GM12878 (cell line): Measurements from ENCODE around the gene RAF1. TPM values are rescaled to one million over a fixed set of nuclear protein-coding genes. Genes with fewer than 3 reads are reported as not detected.
"Not testable (repeated sequence)": the region's sequence is repeated elsewhere in the genome, so short reads cannot be mapped to it uniquely, and the experiment has no call there.

Source experiments
- ATAC-seq: fragments of 200-7000 bp; cut with Tn5 transposase; 3 replicates; pipeline ENCODE4 v1.9.1; 2020; ENCODE audit warnings: mild to moderate bottlenecking, moderate library complexity
- BruUV-seq: library from RNA; stranded (reverse); fragments of 400-500 nt; replicated peaks from 2 replicates; lab custom pipeline; 2021; lab: Mats Ljungman, UMichigan
- CTCF ChIA-PET: fragments of 300-600 bp; sonication (Branson Sonifier 250); formaldehyde crosslinking; extraction: SDS; loops from one replicate; lab custom pipeline; 2021; ENCODE audit warnings: inconsistent platforms; lab: Yijun Ruan, JAX
- POLR2A ChIA-PET: fragments of 350-600 bp; formaldehyde crosslinking; extraction: SDS; loops from one replicate; lab custom pipeline; 2021; ENCODE audit warnings: inconsistent platforms; lab: Charles Lee
- RAD21 ChIA-PET: fragments of 300-600 bp; sonication (Branson Sonifier 250); formaldehyde crosslinking; loops from one replicate; lab custom pipeline; 2023; ENCODE audit warnings: antibody characterized with exemption; ENCODE audit not compliant: unreplicated experiment; lab: Charles Lee
- SMC1A ChIA-PET: fragments of 300-600 bp; sonication (Branson Sonifier 250); formaldehyde crosslinking; loops from one replicate; lab custom pipeline; 2023; ENCODE audit not compliant: unreplicated experiment, uncharacterized antibody; lab: Charles Lee
- DNase-seq: peaks from one replicate; pipeline ENCODE4 v3.0.0-alpha.2; 2011; ENCODE audit warnings: low read depth, low spot score
- FAIRE-seq: peaks from 3 replicates; lab custom pipeline; 2011; peaks lifted over from hg19 to GRCh38; lab: Jason Lieb, UNC
- H2AFZ ChIP-seq: 2 replicates; pipeline ENCODE4 v1.6.0; 2011; ENCODE audit warnings: low read depth, low read length, control low read depth; ENCODE audit not compliant: control insufficient read depth
- H3K27ac ChIP-seq: 2 replicates; pipeline ENCODE4 v1.5.1; 2011; ENCODE audit warnings: control low read depth; ENCODE audit not compliant: control insufficient read depth, insufficient read depth
- H3K27me3 ChIP-seq, 2 experiments: replicated peaks in 1 of 2; 2 replicates each; pipeline versions ENCODE4 v1.6.0 to v1.6.1; 2011; ENCODE audit warnings: low read length in 1 of 2; ENCODE audit not compliant: control insufficient read depth in 2 of 2, insufficient read depth in 2 of 2
- H3K36me3 ChIP-seq, 2 experiments: 2 replicates each; pipeline ENCODE4 v1.5.1; 2011; ENCODE audit warnings: low read length in 1 of 2; ENCODE audit not compliant: control insufficient read depth in 2 of 2, insufficient read depth in 2 of 2
- H3K4me1 ChIP-seq: 2 replicates; pipeline ENCODE4 v1.6.1; 2011; ENCODE audit warnings: mild to moderate bottlenecking, low read length, moderate library complexity, mixed read lengths; ENCODE audit not compliant: control insufficient read depth, insufficient read depth
- H3K4me2 ChIP-seq: 2 replicates; pipeline ENCODE4 v1.6.0; 2011; ENCODE audit warnings: control low read depth; ENCODE audit not compliant: control insufficient read depth, insufficient read depth
- H3K4me3 ChIP-seq: fragments of 200-600 bp; sonication (generic); 2 replicates; pipeline ENCODE4 v1.5.1; 2016
- H3K79me2 ChIP-seq: 2 replicates; pipeline ENCODE4 v1.6.0; 2011; ENCODE audit warnings: low read length; ENCODE audit not compliant: control insufficient read depth, insufficient read depth
- H3K9ac ChIP-seq: 2 replicates; pipeline ENCODE4 v1.8.0; 2011; ENCODE audit warnings: low read length, control low read depth, mixed read lengths; ENCODE audit not compliant: control insufficient read depth, insufficient read depth
- H3K9me3 ChIP-seq: replicated peaks from 3 replicates; pipeline ENCODE4 v1.5.1; 2011; ENCODE audit warnings: mild to moderate bottlenecking, low read length; ENCODE audit not compliant: control insufficient read depth, insufficient read depth
- H4K20me1 ChIP-seq: 2 replicates; pipeline ENCODE4 v1.6.0; 2011; ENCODE audit not compliant: control insufficient read depth, insufficient read depth
- RAD21 ChIP-seq: IDR thresholded peaks from 2 replicates; pipeline ENCODE4 v1.6.1; 2011; ENCODE audit warnings: mild to moderate bottlenecking, low read depth, low read length, moderate library complexity; ENCODE audit not compliant: insufficient read depth
- WGBS: methylation state at CpG from one replicate; pipeline ENCODE4 v1.1.6; 2016; ENCODE audit warnings: low lambda C conversion rate; ENCODE audit not compliant: insufficient replicate concordance, insufficient coverage; ENCODE audit errors: missing lambda C conversion rate; 5-methylcytosine and 5-hydroxymethylcytosine counted together
- in situ Hi-C: fragments of 300-500 bp; cut with MboI; formaldehyde crosslinking; loops from 9 replicates; pipeline ENCODE4 v1.14.3; 2018; ENCODE audit warnings: mixed read lengths
- intact Hi-C: fragments of 100-400 bp; cut with micrococcal nuclease; formaldehyde crosslinking; loops from one replicate; pipeline ENCODE4 v1.14.2; 2022; ENCODE audit not compliant: unreplicated experiment
- polyA plus RNA-seq, 11 experiments: library from polyadenylated mRNA; depleted of rRNA in 4 of 11; unstranded in 6 of 11; stranded (reverse) in 5 of 11; fragments of >200 nt; fragmentation: Nextera tagmentation in 4 of 11; fragmentation: Illumina TruSeq in 1 of 11; extraction: Ambion mirVana in 4 of 11; extraction: Trizol in 1 of 11; gene quantifications; 1 replicate in 1 of 11; 2 replicates in 10 of 11; pipeline versions ENCODE4 v1.2.1 to v1.2.3, GENCODE V29; 2011 to 2016; ENCODE audit warnings: inconsistent platforms in 2 of 11, missing spikeins in 2 of 11, low read depth in 1 of 11
- total RNA-seq, 4 experiments: library from RNA; depleted of rRNA in 3 of 4; stranded (reverse); fragments of >200 nt in 3 of 4; fragmentation: Illumina TruSeq in 1 of 4; extraction: Trizol in 1 of 4; gene quantifications; 2 replicates each; pipeline versions ENCODE4 v1.2.1 to v1.2.3, GENCODE V29; 2013 to 2021
- TF ChIP-seq, protein P1 (sequence below): fragments of 450-650 bp; IDR thresholded peaks from 2 replicates; pipeline ENCODE4 v1.6.1; 2017; ENCODE audit warnings: antibody characterized with exemption, mild to moderate bottlenecking, moderate library complexity

Gene RAF1
- total and polyA plus RNA-seq, 10 of the 15 experiments (the other 5 are each of a cell fraction or from before 2014, with no cell fraction given): 20.4 to 151 (median 77.8) TPM

DNA sequence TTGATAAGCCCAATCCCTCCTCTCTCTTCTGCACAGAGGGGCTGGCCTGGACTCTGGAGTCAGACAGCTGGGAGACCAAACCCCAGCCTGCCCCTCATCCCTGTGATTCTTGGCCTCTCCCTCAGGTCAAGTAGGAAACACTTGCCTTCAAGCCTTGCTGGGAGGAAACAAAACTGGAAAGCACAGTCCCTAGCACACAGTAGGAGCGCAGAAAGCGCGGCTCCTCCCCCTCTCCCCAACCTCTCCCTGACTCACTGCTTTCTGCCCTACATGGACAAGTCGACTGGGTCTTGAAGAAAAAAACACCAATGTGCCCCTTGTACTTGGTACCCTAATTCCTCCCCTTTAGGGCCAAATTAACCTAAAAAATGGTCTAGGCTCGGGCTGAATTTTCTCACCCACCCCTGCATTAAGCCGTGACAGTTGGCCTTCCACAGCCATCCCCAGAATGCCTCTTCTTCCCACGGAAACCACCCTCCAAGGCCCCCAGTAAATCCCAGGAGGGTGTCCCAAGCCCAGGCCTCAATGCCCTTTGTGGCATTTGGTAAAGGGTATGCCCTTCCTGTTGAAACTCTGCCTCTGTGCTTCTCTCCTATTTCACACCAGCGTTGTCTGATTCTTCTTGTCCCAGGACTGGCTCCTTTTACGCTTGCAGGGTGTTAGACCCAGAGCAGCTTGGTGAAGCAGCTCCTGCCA lies 11.3 kb upstream of the RAF1 start (continued):
- no peak for TF ChIP-seq RAD21
- TF ChIP-seq, protein P1, sequence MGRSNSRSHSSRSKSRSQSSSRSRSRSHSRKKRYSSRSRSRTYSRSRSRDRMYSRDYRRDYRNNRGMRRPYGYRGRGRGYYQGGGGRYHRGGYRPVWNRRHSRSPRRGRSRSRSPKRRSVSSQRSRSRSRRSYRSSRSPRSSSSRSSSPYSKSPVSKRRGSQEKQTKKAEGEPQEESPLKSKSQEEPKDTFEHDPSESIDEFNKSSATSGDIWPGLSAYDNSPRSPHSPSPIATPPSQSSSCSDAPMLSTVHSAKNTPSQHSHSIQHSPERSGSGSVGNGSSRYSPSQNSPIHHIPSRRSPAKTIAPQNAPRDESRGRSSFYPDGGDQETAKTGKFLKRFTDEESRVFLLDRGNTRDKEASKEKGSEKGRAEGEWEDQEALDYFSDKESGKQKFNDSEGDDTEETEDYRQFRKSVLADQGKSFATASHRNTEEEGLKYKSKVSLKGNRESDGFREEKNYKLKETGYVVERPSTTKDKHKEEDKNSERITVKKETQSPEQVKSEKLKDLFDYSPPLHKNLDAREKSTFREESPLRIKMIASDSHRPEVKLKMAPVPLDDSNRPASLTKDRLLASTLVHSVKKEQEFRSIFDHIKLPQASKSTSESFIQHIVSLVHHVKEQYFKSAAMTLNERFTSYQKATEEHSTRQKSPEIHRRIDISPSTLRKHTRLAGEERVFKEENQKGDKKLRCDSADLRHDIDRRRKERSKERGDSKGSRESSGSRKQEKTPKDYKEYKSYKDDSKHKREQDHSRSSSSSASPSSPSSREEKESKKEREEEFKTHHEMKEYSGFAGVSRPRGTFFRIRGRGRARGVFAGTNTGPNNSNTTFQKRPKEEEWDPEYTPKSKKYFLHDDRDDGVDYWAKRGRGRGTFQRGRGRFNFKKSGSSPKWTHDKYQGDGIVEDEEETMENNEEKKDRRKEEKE: no peak
- TF ChIP-seq, all 136 proteins: peak for 0

DNA sequence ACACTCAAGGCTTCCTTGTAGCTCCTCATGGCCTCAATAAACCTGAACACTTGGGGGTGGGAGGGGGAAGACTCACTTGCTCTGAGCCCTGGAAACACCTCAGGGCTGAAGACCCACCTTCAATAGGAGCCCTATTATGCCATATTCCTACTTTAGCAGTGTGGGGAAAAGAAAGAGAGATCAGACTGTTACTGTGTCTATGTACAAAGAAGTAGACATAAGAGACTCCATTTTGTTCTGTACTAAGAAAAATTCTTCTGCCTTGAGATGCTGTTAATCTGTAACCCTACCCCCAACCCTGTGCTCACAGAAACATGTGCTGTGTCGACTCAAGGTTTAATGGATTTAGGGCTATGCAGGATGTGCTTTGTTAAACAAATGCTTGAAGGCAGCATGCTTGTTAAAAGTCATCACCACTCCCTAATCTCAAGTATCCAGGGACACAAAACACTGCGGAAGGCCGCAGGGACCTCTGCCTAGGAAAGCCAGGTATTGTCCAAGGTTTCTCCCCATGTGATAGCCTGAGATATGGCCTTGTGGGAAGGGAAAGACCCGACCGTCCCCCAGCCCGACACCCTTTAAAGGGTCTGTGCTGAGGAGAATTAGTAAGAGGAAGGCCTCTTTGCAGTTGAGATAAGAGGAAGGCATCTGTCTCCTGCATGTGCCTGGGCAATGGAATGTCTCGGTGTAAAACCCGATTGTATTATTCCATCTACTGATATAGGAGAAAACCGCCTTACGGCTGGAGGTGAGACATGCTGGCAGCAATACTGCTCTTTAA lies 10.2 kb upstream of the RAF1 start:
- RAD21 ChIA-PET: interaction anchor here (0.6 kb wide), 1 partner anchor 182 kb away, joined by 4 read pairs; no protein-coding TSS in a partner anchor
- H3K4me1 ChIP-seq, ATAC-seq, H3K4me3 ChIP-seq, in situ Hi-C loops, H3K27ac ChIP-seq, H3K9me3 ChIP-seq, DNase-seq, intact Hi-C loops, H3K36me3 ChIP-seq, H2AFZ ChIP-seq, POLR2A ChIA-PET, H3K9ac ChIP-seq, CTCF ChIA-PET, H3K27me3 ChIP-seq, BruUV-seq, FAIRE-seq, H4K20me1 ChIP-seq, H3K4me2 ChIP-seq, H3K79me2 ChIP-seq: not testable (repeated sequence)
- 53% methylated on average over 9 of the region's 10 CpGs for WGBS
- SMC1A ChIA-PET: interaction anchor here (1.0 kb wide), 1 partner anchor 10 kb away, joined by 4 read pairs; the partner anchor contains the start of gene RAF1
